ENCODE results near the gene PQBP1.
"Not testable (repeated sequence)": the region's sequence is repeated elsewhere in the genome, so short reads cannot be mapped to it uniquely, and the experiment has no call there.

PQBP1 gene, protein sequence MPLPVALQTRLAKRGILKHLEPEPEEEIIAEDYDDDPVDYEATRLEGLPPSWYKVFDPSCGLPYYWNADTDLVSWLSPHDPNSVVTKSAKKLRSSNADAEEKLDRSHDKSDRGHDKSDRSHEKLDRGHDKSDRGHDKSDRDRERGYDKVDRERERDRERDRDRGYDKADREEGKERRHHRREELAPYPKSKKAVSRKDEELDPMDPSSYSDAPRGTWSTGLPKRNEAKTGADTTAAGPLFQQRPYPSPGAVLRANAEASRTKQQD

DNA sequence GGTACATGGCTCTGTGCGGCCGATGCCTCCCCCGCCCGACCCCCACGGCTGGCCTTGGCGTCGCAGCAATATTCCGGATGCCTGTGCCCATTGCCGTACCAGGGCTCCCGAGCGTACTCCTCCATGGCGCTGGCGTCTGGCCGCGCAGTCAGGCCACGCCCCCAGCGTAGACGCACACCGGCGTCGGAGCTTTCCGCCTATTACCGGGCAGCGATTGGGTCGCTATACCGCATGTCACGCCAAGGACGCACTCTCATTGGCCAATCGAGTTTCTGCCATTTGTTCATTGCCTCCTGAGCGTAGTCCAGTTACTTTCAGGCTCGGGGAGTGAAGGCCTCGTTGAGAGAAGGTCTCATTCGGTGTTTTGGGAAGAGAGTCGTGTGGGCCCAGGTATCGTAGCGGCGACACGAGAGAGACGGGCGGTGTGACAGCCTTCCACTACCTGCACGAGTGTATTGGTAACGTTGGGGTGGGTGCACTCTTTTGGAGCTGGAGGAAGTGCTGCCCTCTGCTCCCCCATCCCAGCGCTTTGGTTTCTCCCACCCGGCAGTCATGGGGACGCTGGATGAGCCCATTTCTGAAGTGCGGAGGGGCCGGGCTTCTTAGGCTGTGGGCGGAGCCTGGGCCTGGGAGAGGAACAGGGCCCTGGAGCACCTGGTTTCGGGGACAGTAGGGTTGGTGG lies at the start of gene PQBP1, which contains the start of gene TIMM17B:
Gene PQBP1 (plus strand): TSS at position 306 of the 682 bp plus-strand sequence. CDS start 580 bp downstream, outside the sequence.
Gene TIMM17B (minus strand): TSS at position 144 of the 682 bp plus-strand sequence. CDS start 19 bp downstream, at position 125.
- FAIRE-seq (peak; percentile 100), DNase-seq (ENCODE audit: extremely low spot score, insufficient read length, low read depth) (no peak)

GRCh38 chrX:48848847-48849246 lies 48.9 kb upstream of the PQBP1 start:
- no peak for FAIRE-seq
- DNase-seq (ENCODE audit: extremely low spot score, insufficient read length, low read depth): no peak

- DNase-seq (ENCODE audit: extremely low spot score, insufficient read length, low read depth): no peak
- no peak for FAIRE-seq
These were observed 44.9 kb upstream of the PQBP1 start for GRCh38 chrX:48852857-48853256.

DNA sequence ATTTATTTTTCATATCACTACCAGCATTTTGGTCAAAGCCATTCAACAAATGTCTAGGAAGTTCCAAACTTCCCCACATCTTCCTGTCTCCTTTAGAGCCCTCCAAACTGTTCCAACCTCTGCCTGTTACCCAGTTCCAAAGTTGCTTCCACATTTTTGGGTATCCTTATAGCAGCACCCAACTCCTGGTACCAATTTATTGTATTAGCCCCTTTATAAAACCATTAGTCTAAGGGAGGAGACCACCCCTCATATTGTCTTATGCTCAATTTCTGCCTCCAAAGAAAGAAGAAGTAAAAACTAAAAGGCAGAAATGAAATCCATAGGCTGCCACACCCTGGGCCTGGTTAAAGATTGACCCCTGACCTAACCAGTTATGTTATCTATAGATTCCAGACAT lies 44.2 kb upstream of the PQBP1 start:
- DNase-seq (ENCODE audit: extremely low spot score, insufficient read length, low read depth); FAIRE-seq: not testable (repeated sequence)

- not testable (repeated sequence) for DNase-seq (ENCODE audit: extremely low spot score, insufficient read length, low read depth); FAIRE-seq
These were observed 43.5 kb upstream of the PQBP1 start for GRCh38 chrX:48854121-48854804.

GRCh38 chrX:48854898-48855297 lies 42.8 kb upstream of the PQBP1 start:
- DNase-seq (ENCODE audit: extremely low spot score, insufficient read length, low read depth): no peak
- FAIRE-seq: no peak

DNA sequence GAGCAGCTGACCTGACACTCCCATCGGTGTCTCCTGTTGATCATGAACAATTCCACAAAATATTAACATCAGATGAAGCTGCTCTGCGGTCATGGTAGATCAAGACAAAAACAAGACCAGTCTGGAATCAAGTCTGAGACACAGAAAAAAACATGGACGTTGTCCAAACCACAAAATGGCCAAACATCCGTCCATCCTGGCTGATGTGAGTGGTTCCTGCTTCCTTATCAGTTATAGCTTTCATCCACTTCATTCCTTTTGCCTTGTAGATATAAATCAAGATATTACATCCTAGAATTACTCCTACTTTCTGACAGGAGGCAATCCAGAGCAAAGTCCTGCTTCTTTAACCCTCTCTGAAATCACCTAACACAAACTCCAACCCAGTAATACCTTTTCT lies 33.5 kb upstream of the PQBP1 start:
- no peak for FAIRE-seq
- DNase-seq (ENCODE audit: extremely low spot score, insufficient read length, low read depth): no peak

DNA sequence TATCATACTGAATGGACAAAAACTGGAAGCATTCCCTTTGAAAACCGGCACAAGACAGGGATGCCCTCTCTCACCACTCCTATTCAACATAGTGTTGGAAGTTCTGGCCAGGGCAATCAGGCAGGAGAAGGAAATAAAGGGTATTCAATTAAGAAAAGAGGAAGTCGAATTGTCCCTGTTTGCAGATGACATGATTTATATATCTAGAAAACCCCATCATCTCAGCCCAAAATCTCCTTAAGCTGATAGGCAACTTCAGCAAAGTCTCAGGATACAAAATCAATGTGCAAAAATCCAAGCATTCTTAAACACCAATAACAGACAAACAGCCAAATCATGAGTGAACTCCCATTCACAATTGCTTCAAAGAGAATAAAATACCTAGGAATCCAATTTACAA lies 25.7 kb upstream of the PQBP1 start:
- DNase-seq (ENCODE audit: extremely low spot score, insufficient read length, low read depth); FAIRE-seq: not testable (repeated sequence)

GRCh38 chrX:48876944-48877343 lies 20.8 kb upstream of the PQBP1 start:
- DNase-seq (ENCODE audit: extremely low spot score, insufficient read length, low read depth); FAIRE-seq: not testable (repeated sequence)

DNA sequence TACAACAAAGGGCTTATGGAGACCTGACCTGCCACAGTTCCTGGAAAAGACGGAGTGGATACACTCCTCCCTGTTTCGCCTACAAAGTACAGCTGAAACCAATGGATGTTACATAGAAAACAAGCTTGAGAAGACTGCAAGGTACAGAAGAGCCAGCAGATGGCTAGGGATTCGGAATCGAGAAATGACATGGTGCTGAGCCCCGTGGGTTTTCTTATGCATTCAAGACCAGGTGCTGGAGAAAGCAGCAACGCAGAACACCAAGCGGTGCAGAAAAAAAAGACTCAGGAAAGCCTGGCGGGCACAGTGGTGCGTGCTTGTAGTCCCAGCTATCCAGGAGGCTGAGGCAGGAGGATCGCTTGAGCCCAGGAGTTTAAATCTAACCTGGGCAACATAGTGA lies 14.0 kb upstream of the PQBP1 start:
- DNase-seq (ENCODE audit: extremely low spot score, insufficient read length, low read depth): no peak
- no peak for FAIRE-seq

DNA sequence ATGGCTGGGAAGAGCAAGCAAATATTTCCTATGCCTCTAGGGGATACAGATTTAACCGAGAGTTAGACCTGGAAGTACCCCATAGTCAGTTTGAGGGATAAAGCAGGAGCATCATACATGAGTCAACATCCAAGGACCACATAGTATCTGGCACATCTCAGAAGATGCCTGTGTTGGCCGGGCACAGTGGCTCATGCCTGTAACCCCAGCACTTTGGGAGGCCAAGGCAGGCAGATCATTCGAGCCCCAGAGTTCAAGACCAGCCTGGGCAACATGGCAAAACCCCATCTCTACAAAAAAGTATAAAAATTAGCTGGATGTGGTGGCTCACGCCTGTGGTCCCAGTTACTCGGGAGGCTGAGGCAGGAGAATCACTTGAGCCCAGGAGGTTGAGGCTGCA lies 11.1 kb upstream of the PQBP1 start:
- not testable (repeated sequence) for FAIRE-seq; DNase-seq (ENCODE audit: extremely low spot score, insufficient read length, low read depth)

- no peak for DNase-seq (ENCODE audit: extremely low spot score, insufficient read length, low read depth)
- peak; percentile 56 for FAIRE-seq
These were observed 7.3 kb upstream of the PQBP1 start for GRCh38 chrX:48890296-48890925.

DNA sequence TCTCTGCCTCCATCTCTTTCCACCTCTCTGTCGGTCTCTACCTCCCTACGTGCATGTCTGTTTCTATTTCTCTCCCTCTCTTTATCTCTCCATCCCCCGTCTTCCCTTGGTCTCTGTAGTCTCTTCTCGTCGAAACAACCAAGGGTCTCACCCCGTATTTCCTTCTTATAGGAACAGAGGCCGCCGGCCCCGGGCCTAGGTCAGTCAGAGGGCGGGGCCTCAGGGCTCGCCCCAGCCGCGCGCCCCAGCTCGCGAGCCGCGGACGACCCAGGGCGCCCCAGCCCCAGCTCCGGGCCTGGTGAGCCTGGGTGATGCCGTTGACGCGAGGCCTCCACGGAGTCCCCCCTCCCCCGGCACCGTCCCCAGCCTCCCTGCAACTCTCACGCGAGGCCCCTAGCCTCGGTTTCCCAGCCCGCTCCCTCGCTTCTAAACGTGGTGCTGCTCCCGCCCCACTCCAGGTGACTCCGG lies 6.8 kb upstream of the PQBP1 start:
- FAIRE-seq (no peak), DNase-seq (ENCODE audit: extremely low spot score, insufficient read length, low read depth) (no peak)

DNA sequence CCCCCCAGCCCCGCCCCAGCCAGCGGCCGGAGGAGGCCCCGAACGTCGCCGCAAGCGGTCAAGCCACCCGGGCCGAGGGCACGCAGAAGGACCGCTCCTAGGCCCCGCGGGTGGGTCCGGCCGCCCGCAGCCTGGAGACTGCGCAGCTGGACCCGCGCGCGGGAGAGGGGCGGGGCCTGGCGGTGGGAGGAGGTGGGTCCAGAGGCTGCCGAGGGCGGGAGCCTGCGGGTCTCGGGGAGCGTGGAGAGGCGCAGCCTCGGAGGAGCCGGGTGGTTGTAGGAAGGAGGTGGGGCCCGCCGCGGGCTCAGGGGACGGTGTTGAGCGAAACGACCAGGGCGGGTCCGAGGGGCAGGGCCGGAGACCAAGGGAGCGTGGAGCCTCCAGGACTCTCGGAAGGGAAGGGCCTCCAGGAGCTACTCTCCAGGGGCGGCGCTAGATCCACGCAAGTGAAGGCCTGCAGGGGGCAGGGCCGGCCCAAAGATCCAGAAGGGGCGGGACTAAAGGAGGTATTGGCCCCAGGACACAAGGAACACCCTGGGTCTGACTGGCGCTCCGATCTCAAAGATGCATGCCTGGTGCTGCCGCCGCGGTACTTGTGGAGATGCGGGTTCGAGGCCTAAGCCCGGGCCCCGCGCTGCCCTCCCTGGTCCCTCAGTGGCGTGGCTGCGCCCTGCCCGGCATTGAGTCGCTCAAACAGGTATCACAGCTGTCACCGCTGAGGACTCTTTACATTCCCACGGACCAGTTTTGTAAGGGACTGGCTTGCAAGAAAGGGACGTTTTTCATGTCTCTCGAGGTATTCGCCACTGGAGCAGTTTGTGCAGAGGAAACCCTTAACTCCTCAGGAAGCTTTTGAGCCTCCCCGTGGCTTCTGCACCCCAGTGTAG lies 6.1 kb upstream of the PQBP1 start:
- DNase-seq (ENCODE audit: extremely low spot score, insufficient read length, low read depth): no peak
- FAIRE-seq: peak; percentile 91

- no peak for DNase-seq (ENCODE audit: extremely low spot score, insufficient read length, low read depth)
- no peak for FAIRE-seq
These were observed 4.8 kb upstream of the PQBP1 start for GRCh38 chrX:48892896-48893295.

- DNase-seq (ENCODE audit: extremely low spot score, insufficient read length, low read depth): no peak
- no peak for FAIRE-seq
These were observed 4.0 kb upstream of the PQBP1 start for GRCh38 chrX:48893556-48894348.

- DNase-seq (ENCODE audit: extremely low spot score, insufficient read length, low read depth) (no peak), FAIRE-seq (no peak)
These were observed 2.8 kb upstream of the PQBP1 start for GRCh38 chrX:48894891-48895290.

DNA sequence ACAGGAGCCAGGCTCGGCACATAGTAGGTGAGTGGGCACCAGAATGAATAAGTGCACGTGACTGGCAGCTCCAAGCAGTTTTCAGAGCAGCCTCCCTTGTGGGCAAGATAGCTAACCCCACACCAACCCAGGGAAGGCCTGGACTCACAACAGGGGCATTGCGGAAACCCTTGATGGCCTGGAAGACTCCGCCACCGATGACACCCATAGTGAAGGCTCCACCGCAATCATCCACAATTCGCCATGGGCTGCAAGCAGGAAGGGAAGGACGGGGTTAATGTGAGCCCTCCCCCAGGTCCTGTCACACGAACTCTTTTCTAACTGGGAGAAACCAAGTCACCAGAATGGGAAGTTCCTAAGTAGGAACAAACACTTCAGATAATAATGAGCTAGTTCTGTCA lies 1.1 kb upstream of the PQBP1 start:
- no peak for DNase-seq (ENCODE audit: extremely low spot score, insufficient read length, low read depth)
- no peak for FAIRE-seq
